ENCODE results near the gene SERPINA10. TPM values are rescaled to one million over a fixed set of nuclear protein-coding genes. Genes with fewer than 3 reads are reported as not detected.
A peak's percentile ranks its signal among the peaks of the same experiment; 100 is the strongest.

Gene SERPINA10, protein sequence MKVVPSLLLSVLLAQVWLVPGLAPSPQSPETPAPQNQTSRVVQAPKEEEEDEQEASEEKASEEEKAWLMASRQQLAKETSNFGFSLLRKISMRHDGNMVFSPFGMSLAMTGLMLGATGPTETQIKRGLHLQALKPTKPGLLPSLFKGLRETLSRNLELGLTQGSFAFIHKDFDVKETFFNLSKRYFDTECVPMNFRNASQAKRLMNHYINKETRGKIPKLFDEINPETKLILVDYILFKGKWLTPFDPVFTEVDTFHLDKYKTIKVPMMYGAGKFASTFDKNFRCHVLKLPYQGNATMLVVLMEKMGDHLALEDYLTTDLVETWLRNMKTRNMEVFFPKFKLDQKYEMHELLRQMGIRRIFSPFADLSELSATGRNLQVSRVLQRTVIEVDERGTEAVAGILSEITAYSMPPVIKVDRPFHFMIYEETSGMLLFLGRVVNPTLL
- not detected for total RNA-seq
- polyA plus RNA-seq: not detected
- long read RNA-seq, donor 1: 0 reads
- long read RNA-seq, donor 2: 0 reads
- long read RNA-seq, donor 3: 0 reads
- long read RNA-seq, donor 4: 0 reads

DNA sequence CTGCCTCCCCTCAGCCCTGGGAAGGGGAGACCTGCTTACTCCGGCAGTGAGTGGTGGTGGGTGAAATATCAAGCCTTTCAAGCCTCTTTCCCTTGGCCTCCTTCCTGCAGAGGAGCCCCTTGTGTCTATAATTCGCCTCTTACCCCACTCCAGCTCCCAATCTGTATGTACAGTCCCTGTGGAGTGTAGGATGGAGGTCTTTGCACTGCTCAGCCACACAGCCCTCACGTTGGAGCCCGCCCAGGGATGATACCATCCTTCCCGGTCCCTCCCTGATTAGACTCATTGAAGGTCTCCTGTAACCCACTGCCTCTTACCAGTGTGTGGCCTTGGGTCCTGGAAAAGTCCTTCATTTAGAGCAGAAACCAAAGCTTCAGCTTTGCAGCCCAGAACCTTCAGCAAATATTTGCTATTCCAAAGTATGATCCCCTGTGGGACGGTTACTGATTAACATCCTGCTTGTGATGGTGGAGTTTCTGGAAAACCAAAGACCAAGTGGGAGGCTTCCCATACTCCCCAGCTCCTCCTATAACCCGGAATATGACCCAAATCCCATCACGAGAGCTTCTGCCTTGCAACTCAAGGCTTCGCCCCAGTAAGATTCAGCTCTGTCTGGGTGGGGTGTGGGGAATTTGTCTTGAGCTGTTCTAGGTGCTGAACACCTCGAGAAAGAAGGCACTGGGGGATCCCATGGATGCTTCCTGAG lies at the start of gene SERPINA10:
TSS of gene SERPINA10 (minus strand) at position 397 of the 706 bp plus-strand sequence. CDS start 2,675 bp downstream, outside the sequence.
- 68% methylated on average over 10 of the region's 10 CpGs for WGBS
- Histone ChIP-seq H3K27me3 (ENCODE audit: control insufficient read depth, insufficient read depth) (no peaks in the 10 kb centered on the region), H3K27ac (ENCODE audit: low read length) (no peak within 1 kb of the TSS), H3K4me1 (ENCODE audit: control insufficient read depth, insufficient read depth, low read length) (no peaks in the 10 kb centered on the region), H3K9me3 (ENCODE audit: control insufficient read depth, low read length) (no peaks in the 10 kb centered on the region), H3K4me3 (ENCODE audit: low read length) (no peak within 1 kb of the TSS)
- ATAC-seq (no peak), DNase-seq (no peak)
- intact Hi-C loops (cut with DNase I): no loop called here

DNA sequence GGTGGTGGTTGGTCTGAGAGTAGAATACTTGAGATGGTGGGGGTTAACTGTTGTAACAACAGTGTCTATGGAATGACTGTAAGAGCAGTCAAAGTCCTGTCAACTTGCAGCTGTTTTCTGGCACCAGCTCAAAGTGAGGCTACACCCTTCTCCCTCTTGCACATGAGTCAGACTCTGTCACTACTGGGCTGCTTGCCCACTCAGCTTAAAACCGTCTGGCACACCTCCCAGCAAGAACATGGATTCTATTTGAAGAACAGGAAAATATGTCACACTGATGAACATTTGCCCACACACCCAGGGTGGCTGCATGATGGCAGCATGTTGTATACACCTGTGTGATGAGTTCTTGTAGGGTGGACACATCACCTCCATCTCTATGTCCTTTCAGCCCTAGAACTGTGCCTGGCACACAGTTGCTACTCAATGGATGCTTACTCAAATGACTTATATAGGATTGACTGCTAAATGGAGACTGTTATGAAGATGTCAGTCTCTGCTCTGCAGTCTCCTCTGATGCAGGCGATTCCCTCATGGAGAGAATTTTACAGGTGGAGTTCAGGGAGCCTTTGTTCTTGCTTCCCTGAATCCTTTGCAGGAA lies 49.4 kb upstream of the SERPINA10 start:
- WGBS: 43% methylated on average over 2 of the region's 2 CpGs
- Histone ChIP-seq H3K4me1 (ENCODE audit: control insufficient read depth, insufficient read depth, low read length) (peaks cover 2% of the 10 kb centered on the region), H3K27me3 (ENCODE audit: control insufficient read depth, insufficient read depth) (no peaks in the 10 kb centered on the region), H3K4me3 (ENCODE audit: low read length) (no peak overlapping the region), H3K9me3 (ENCODE audit: control insufficient read depth, low read length) (no peaks in the 10 kb centered on the region), H3K27ac (ENCODE audit: low read length) (peak overlapping the region; percentile 30)
- intact Hi-C loops (cut with DNase I): no loop called here
- ATAC-seq (peak; percentile 91 to 95), DNase-seq (peak; percentile 89 to 94 (median 92))

DNA sequence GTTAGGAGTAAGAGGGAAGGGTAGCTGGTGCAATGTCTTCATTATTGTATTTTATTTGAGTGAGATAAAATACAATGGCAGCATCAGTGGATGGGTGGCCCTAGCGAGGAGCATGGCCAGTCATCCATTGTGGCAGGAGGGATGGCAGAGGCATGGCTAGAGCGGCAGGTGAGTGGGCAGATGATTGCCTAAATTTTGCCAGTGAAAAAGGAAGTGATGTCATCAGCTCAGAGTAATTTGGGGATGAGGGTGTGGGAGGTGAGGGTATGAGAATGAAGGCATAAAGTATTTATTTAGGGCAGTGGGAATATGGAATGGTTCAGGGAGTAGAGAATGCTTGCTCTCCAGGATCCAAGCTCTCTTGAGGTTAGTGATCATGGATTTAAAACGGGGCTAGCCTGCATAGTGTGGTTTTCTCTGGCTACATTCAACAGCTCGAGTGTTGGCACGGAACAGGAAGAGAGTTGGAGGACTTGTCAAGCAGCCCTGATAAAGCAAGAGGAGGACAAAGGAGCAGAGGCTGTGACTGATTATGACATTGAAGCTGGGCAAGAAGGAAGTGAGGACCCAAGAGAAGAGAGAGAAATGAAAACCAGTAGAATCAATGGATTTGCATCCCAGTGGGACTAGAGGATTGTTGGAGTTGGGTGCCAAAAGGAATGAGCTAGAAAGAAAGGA lies 48.7 kb upstream of the SERPINA10 start:
- no peaks in the 10 kb centered on the region for H3K9me3 ChIP-seq (ENCODE audit: control insufficient read depth, low read length)
- H3K27me3 ChIP-seq (ENCODE audit: control insufficient read depth, insufficient read depth): no peaks in the 10 kb centered on the region
- ATAC-seq: peak; percentile 61 to 62
- intact Hi-C loops (cut with DNase I): no loop called here
- H3K4me3 ChIP-seq (ENCODE audit: low read length): no peak overlapping the region
- DNase-seq: no peak
- peaks cover 2% of the 10 kb centered on the region for H3K4me1 ChIP-seq (ENCODE audit: control insufficient read depth, insufficient read depth, low read length)
- WGBS: 33% methylated on average over 5 of the region's 5 CpGs
- peak overlapping the region; percentile 30 for H3K27ac ChIP-seq (ENCODE audit: low read length)

DNA sequence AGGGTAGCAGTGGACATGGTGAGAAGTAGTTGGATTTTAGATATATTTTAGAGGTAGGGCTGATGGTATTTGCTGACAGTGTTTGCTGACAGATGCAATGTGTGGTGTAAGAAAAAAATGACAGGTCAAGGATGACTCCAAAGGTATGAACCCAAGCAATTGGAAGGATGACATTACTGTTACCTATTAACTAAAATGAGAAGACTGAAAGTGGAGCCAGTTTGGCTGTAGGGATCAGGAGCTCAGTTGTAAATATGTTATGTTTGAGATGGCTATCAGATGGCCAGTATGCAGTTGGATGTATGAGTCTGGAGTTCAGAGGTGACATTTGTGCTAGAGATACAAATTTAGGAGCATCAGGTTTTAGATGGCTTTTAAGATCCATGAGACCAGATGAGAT lies 47.5 kb upstream of the SERPINA10 start:
- Histone ChIP-seq H3K27ac (ENCODE audit: low read length) (no peak overlapping the region), H3K9me3 (ENCODE audit: control insufficient read depth, low read length) (no peaks in the 10 kb centered on the region), H3K4me3 (ENCODE audit: low read length) (no peak overlapping the region), H3K4me1 (ENCODE audit: control insufficient read depth, insufficient read depth, low read length) (peaks cover 2% of the 10 kb centered on the region), H3K27me3 (ENCODE audit: control insufficient read depth, insufficient read depth) (no peaks in the 10 kb centered on the region)
- ATAC-seq (no peak), DNase-seq (no peak)
- intact Hi-C loops (cut with DNase I): no loop called here

DNA sequence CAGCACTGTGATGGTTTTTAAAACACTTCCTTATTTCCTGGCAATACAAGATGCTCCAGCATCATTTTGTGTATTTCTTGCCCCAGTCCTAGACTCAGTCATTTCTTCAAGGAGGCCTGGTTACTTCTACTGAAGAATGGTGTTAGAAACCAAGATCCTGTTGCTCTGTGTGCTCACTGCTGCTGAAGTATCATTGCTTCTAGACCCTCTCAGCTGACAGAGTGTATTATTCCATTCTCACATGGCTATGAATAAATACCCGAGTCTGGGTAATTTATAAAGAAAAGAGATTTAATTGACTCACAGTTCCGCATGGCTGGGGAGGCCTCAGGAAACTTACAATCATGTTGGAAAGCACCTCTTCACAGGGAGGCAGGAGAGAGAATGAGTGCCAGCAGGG lies 45.0 kb upstream of the SERPINA10 start:
- DNase-seq (no peak), ATAC-seq (no peak)
- 84% methylated on average over 2 of the region's 2 CpGs for WGBS
- peaks cover 2% of the 10 kb centered on the region for H3K4me1 ChIP-seq (ENCODE audit: control insufficient read depth, insufficient read depth, low read length)
- intact Hi-C loops (cut with DNase I): no loop called here
- H3K27ac ChIP-seq (ENCODE audit: low read length): no peak overlapping the region
- no peaks in the 10 kb centered on the region for H3K9me3 ChIP-seq (ENCODE audit: control insufficient read depth, low read length)
- no peak overlapping the region for H3K4me3 ChIP-seq (ENCODE audit: low read length)
- no peaks in the 10 kb centered on the region for H3K27me3 ChIP-seq (ENCODE audit: control insufficient read depth, insufficient read depth)

DNA sequence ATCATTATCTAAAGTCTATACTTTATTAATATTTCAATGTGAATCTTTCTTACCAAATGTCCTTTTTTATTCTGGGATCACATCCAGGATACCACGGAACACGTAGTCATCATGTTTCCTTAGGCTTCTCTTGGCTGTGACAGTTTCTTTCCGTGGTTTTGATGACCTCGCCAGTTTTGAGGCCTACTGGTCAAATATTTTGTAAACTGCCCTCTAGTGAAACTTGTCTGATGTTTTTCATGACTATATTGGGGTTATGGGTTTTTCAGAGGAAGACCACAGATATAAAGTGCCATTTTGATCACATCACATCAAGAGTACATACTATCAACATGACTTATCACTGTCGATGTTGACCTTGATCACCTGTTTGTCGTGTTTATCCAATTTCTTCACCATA lies 44.2 kb upstream of the SERPINA10 start:
- H3K9me3 ChIP-seq (ENCODE audit: control insufficient read depth, low read length): no peaks in the 10 kb centered on the region
- no peak for ATAC-seq
- no peak overlapping the region for H3K27ac ChIP-seq (ENCODE audit: low read length)
- no peak for DNase-seq
- H3K4me1 ChIP-seq (ENCODE audit: control insufficient read depth, insufficient read depth, low read length): no peaks in the 10 kb centered on the region
- no peaks in the 10 kb centered on the region for H3K27me3 ChIP-seq (ENCODE audit: control insufficient read depth, insufficient read depth)
- WGBS: 68% methylated on average over 6 of the region's 6 CpGs
- intact Hi-C loops (cut with DNase I): no loop called here
- H3K4me3 ChIP-seq (ENCODE audit: low read length): no peak overlapping the region

DNA sequence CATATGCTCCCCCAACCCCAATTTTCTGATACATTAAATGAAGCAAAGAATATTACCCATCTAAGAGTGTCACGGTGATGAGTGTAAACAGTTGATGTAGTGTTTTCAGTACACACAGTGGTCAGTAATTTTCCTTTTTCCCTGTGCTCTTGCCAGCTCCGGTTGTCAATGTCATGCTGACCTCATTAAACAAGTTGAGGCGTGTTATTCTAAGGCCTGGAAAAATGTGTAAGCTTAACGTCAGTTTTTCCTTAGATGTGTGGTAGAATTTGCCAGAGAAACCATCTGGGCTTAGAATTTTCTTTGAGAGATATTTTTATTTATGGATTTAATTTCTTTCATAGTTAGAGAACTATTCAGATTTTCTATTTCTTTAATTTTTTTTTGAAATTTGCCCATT lies 41.8 kb upstream of the SERPINA10 start:
- Histone ChIP-seq H3K4me1 (ENCODE audit: control insufficient read depth, insufficient read depth, low read length) (no peaks in the 10 kb centered on the region), H3K9me3 (ENCODE audit: control insufficient read depth, low read length) (no peaks in the 10 kb centered on the region), H3K4me3 (ENCODE audit: low read length) (no peak overlapping the region), H3K27me3 (ENCODE audit: control insufficient read depth, insufficient read depth) (no peaks in the 10 kb centered on the region), H3K27ac (ENCODE audit: low read length) (no peak overlapping the region)
- 61% methylated on average over 4 of the region's 4 CpGs for WGBS
- ATAC-seq (no peak), DNase-seq (no peak)
- intact Hi-C loops (cut with DNase I): no loop called here

DNA sequence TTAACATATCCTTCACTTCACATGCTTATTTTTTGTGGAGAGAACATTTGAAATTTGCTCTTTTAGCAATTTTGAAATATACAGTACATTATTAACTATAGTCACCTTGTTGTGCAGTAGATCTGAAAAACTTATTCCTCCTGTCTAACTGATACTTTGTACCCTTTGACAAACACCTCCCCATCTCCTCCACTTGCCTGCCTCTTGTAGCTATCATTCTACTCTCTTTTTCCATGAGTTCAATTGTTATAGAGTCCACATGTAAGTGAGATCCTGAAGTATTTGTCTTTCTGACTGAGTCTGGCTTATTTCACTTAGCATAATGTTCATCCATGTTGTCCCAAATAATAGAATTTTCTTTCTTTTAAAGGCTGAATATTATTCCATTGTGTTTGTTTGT lies 39.5 kb upstream of the SERPINA10 start:
- DNase-seq (no peak), ATAC-seq (no peak)
- no peaks in the 10 kb centered on the region for H3K27me3 ChIP-seq (ENCODE audit: control insufficient read depth, insufficient read depth)
- intact Hi-C loops (cut with DNase I): no loop called here
- H3K4me1 ChIP-seq (ENCODE audit: control insufficient read depth, insufficient read depth, low read length): no peaks in the 10 kb centered on the region
- H3K9me3 ChIP-seq (ENCODE audit: control insufficient read depth, low read length): no peaks in the 10 kb centered on the region
- no peak overlapping the region for H3K27ac ChIP-seq (ENCODE audit: low read length)
- H3K4me3 ChIP-seq (ENCODE audit: low read length): no peak overlapping the region

DNA sequence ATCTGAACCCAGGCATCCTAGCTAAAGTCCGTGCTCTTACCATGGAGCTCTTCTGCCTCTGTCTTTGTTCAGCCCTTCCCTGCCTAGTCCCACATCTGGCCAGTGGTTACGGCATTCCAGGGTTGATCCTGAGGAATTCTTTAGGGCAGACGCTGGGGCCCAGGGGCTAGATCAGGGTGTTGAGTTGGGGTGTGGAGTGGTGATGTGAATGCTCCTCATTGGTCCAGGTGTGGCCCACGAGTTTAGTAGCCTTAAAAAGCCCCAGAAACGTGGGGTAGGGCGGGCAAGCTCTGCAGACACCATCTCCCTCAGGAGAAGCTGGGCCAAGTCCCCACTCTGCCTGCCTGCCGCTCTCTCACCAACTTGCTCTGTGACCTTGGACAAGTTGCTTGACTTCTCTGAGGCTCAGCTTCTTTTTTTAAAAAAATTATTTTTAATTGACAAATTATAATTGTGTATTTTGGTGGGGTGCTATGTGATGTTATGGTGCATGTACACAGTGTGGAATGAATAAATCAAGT lies 39.1 kb upstream of the SERPINA10 start:
- no peak for DNase-seq

DNA sequence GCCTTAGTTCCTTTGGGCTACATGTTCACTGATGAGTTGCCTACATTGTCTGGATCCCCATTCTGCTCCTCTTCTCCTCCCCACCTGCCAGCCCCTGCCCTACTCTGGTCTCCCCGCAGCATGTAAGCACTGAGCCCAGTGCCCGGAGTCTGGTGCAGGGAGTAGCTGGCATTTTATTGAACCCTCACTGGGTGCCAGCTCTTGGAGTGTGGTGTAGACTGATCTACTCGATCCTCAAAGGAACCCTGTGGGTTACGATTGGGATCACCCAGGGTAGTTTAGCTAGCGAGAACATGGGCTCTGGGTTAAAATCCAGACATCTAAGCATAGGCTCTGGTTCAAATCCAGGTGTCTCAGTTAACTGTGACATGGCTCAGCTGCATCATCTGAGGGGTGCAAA lies 38.4 kb upstream of the SERPINA10 start:
- 91% methylated on average over 5 of the region's 5 CpGs for WGBS
- Histone ChIP-seq H3K27ac (ENCODE audit: low read length) (no peak overlapping the region), H3K27me3 (ENCODE audit: control insufficient read depth, insufficient read depth) (no peaks in the 10 kb centered on the region), H3K4me3 (ENCODE audit: low read length) (no peak overlapping the region), H3K4me1 (ENCODE audit: control insufficient read depth, insufficient read depth, low read length) (no peaks in the 10 kb centered on the region), H3K9me3 (ENCODE audit: control insufficient read depth, low read length) (no peaks in the 10 kb centered on the region)
- intact Hi-C loops (cut with DNase I): no loop called here
- DNase-seq (no peak), ATAC-seq (no peak)

More for the DNA sequence above, 39.1 kb upstream of the SERPINA10 start:
- H3K27me3 ChIP-seq (ENCODE audit: control insufficient read depth, insufficient read depth): no peaks in the 10 kb centered on the region
- no peaks in the 10 kb centered on the region for H3K9me3 ChIP-seq (ENCODE audit: control insufficient read depth, low read length)
- intact Hi-C loops (cut with DNase I): no loop called here
- no peaks in the 10 kb centered on the region for H3K4me1 ChIP-seq (ENCODE audit: control insufficient read depth, insufficient read depth, low read length)
- no peak for ATAC-seq
- H3K4me3 ChIP-seq (ENCODE audit: low read length): no peak overlapping the region
- WGBS: 62% methylated on average over 7 of the region's 7 CpGs
- no peak overlapping the region for H3K27ac ChIP-seq (ENCODE audit: low read length)

All from right cardiac atrium (tissue), 5 donors.